ENCODE results near the gene TVP23A. TPM values are rescaled to one million over a fixed set of nuclear protein-coding genes. Genes with fewer than 3 reads are reported as not detected.

The TVP23A gene
- polyA plus RNA-seq, 1 of the 3 experiments (the other 2 are of a cell fraction): 0.35 TPM

- H3K9me2 ChIP-seq: no peaks in the 10 kb centered on the region
- ChIA-PET CTCF (interaction anchor here (0.9 to 10.8 kb wide), 3 partner anchors 174 to 231 kb away, joined by 3 to 305 read pairs (median 12); no protein-coding TSS in a partner anchor), POLR2A (interaction anchor here (0.7 to 1.7 kb wide), 7 partner anchors 21 to 321 kb away, joined by 3 to 8 read pairs (median 4); partner anchors contain the start of gene TVP23A)
- TF ChIP-seq GATA2 (CRISPR knock-in tag; IDR thresholded peaks at IDR 0.05) (no peak), ZBTB33 (IDR thresholded peaks at IDR 0.05; ENCODE audit: borderline replicate concordance, low read depth) (no peak), IRF3 (IDR thresholded peaks at IDR 0.05; ENCODE audit: low read depth, low read length) (no peak), SMC3 (IDR thresholded peaks at IDR 0.05; ENCODE audit: low read depth, low read length) (no peak), RAD21 (IDR thresholded peaks at IDR 0.05; ENCODE audit: low read length) (no peak; the same call in 1 of the 2 replicates), EZH2phosphoT487 (IDR thresholded peaks at IDR 0.05; ENCODE audit: borderline replicate concordance, low read depth) (no peak), TCF12 (IDR thresholded peaks at IDR 0.05) (no peak), GABPA (IDR thresholded peaks at IDR 0.05; ENCODE audit: low read depth) (no peak)
- H3K4me2 ChIP-seq: peak overlapping the region; percentile 85
- H3F3A ChIP-seq (replicated peaks; ENCODE audit: insufficient read depth): peaks cover 14% of the 10 kb centered on the region
- H3K27me3 ChIP-seq (ENCODE audit: insufficient read depth): no peaks in the 10 kb centered on the region
- peaks cover 11% of the 10 kb centered on the region for H3K79me2 ChIP-seq (ENCODE audit: insufficient read depth)
- H3K4me1 ChIP-seq (ENCODE audit: control insufficient read depth in 1 of 2, insufficient read depth in 2 of 2, low read depth in 1 of 2, low read length in 1 of 2): peaks cover 5 to 35% of the 10 kb centered on the region in 2 experiments; a peak in 3 of 4 replicates
- H3K36me3 ChIP-seq (replicated peaks in 1 of 2; ENCODE audit: control insufficient read depth in 1 of 2, insufficient read depth in 2 of 2, low read length in 1 of 2): peaks cover 0 to 17% of the 10 kb centered on the region in 2 experiments
- H3K27ac ChIP-seq (ENCODE audit: low read depth in 2 of 2, low read length in 1 of 2): peak overlapping the region; percentile 76 to 96
- H3K9ac ChIP-seq: peak overlapping the region; percentile 93; the same call in 1 of the 2 replicates
- WGBS (ENCODE audit: low lambda C conversion rate): 43% methylated on average over 16 of the region's 17 CpGs
- H3K4me3 ChIP-seq (ENCODE audit: low read depth in 2 of 2, low read length in 1 of 2): peak overlapping the region; percentile 40 to 66
- no peaks in the 10 kb centered on the region for H4K20me1 ChIP-seq (ENCODE audit: insufficient read depth)
- no peaks in the 10 kb centered on the region for H3K9me3 ChIP-seq
- peak; percentile 27 for DNase-seq
- H2AFZ ChIP-seq (ENCODE audit: low read depth): peak overlapping the region; percentile 93
Observed at GRCh38 chr16:10744370-10745030, 74.1 kb downstream of the TVP23A start.

GRCh38 chr16:10743610-10744369 is 74.8 kb downstream of the TVP23A start, which contains the start of gene NUBP1:
NUBP1 (plus strand) TSS chr16:10743842; CDS start chr16:10743864, 22 bp downstream.
- peak within 1 kb of the TSS; percentile 93 for H3K9ac ChIP-seq
- POLR2A ChIA-PET: interaction anchor here (0.7 to 1.7 kb wide), 7 partner anchors 22 to 322 kb away, joined by 3 to 8 read pairs (median 4); partner anchors contain the start of gene TVP23A
- H3K36me3 ChIP-seq (replicated peaks in 1 of 2; ENCODE audit: control insufficient read depth in 1 of 2, insufficient read depth in 2 of 2, low read length in 1 of 2): peaks cover 0 to 12% of the 10 kb centered on the region in 2 experiments
- no peaks in the 10 kb centered on the region for H4K20me1 ChIP-seq (ENCODE audit: insufficient read depth)
- CTCF ChIA-PET: interaction anchor here (1.8 to 10.8 kb wide), 2 partner anchors 175 to 228 kb away, joined by 12 to 305 read pairs; no protein-coding TSS in a partner anchor
- peak within 1 kb of the TSS; percentile 96 to 97 for H3K27ac ChIP-seq (ENCODE audit: low read depth in 2 of 2, low read length in 1 of 2)
- H3K9me2 ChIP-seq: no peaks in the 10 kb centered on the region
- peaks cover 11% of the 10 kb centered on the region for H3K79me2 ChIP-seq (ENCODE audit: insufficient read depth)
- peak within 1 kb of the TSS; percentile 98 for H2AFZ ChIP-seq (ENCODE audit: low read depth)
- no peaks in the 10 kb centered on the region for H3K27me3 ChIP-seq (ENCODE audit: insufficient read depth)
- peak within 1 kb of the TSS; percentile 85 for H3K4me2 ChIP-seq
- H3K9me3 ChIP-seq: no peaks in the 10 kb centered on the region
- peaks cover 10% of the 10 kb centered on the region for H3F3A ChIP-seq (replicated peaks; ENCODE audit: insufficient read depth)
- peaks cover 5 to 34% of the 10 kb centered on the region in 2 experiments; a peak in 3 of 4 replicates for H3K4me1 ChIP-seq (ENCODE audit: control insufficient read depth in 1 of 2, insufficient read depth in 2 of 2, low read depth in 1 of 2, low read length in 1 of 2)
- H3K4me3 ChIP-seq (ENCODE audit: low read depth in 2 of 2, low read length in 1 of 2): peak within 1 kb of the TSS; percentile 60 to 66
- 0% methylated on average over 42 of the region's 57 CpGs for WGBS (ENCODE audit: low lambda C conversion rate)
- peak; percentile 92 for DNase-seq
- TF ChIP-seq GATA2 (CRISPR knock-in tag; IDR thresholded peaks at IDR 0.05) (no peak), CTCF (IDR thresholded peaks at IDR 0.05) (no peak), YY1 (IDR thresholded peaks at IDR 0.05; ENCODE audit: low read depth) (peak; percentile 57; the same call in 1 of the 2 replicates), TEAD4 (IDR thresholded peaks at IDR 0.05; ENCODE audit: borderline replicate concordance, insufficient read depth) (no peak), RFX5 (IDR thresholded peaks at IDR 0.05; ENCODE audit: low read length) (no peak), TAF1 (IDR thresholded peaks at IDR 0.05; ENCODE audit: borderline replicate concordance, low read depth, low read length) (peak; percentile 29; the same call in 1 of the 2 replicates), GABPA (IDR thresholded peaks at IDR 0.05; ENCODE audit: low read depth) (peak; percentile 91), PBX3 (IDR thresholded peaks at IDR 0.05) (peak; percentile 98), MEF2A (IDR thresholded peaks at IDR 0.05; ENCODE audit: borderline replicate concordance, low read depth) (no peak), EP300 (IDR thresholded peaks at IDR 0.05; ENCODE audit: borderline replicate concordance in 1 of 2, low read depth in 1 of 2, low read length in 1 of 2) (no peak), FOXJ3 (CRISPR knock-in tag; IDR thresholded peaks at IDR 0.05) (no peak), NRF1 (IDR thresholded peaks at IDR 0.05; ENCODE audit: low read depth, low read length) (peak; percentile 85)
